PC-3 (cell line): ENCODE results near the gene CD7.

Experiments used
- EZH2 ChIP-seq: fragments of 300-600 bp; sonication (generic); IDR thresholded peaks from one replicate; pipeline ENCODE4 v1.6.1; 2017; ENCODE audit warnings: antibody characterized with exemption, mild to moderate bottlenecking, low read length; ENCODE audit not compliant: unreplicated experiment
- EZH2phosphoT487 ChIP-seq: fragments of 300-600 bp; sonication (generic); IDR thresholded peaks from 2 replicates; pipeline ENCODE4 v1.6.1; 2018; ENCODE audit warnings: mild to moderate bottlenecking, antibody characterized with exemption, low read length, borderline replicate concordance
- TF ChIP-seq, protein P1 (sequence below): fragments of 300-600 bp; sonication (generic); conservative IDR thresholded peaks from 2 replicates; pipeline ENCODE4 v1.5.1; 2017; ENCODE audit warnings: antibody characterized with exemption, low read depth, mild to moderate bottlenecking, low read length

DNA sequence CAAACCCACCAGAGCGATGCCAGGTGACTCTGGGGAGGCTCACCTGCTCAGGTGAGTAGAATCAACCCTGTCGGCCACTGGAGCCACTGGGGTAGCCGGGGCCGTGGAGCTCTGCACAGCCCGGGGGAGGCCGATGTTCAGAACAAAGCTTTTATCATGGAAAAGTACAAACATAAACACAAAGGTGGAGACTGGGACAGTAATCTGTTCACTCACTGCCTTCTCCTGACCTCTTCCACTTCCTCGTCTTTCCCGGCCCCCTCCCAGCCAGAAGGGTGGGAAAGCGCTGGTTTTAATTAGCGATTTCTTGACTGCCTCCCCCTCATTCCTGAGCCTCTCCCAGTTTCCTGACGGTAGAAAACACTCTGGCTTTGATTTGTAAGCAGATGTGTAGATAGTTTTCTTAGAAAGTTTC lies 31.9 kb upstream of the CD7 start:
- TF ChIP-seq, protein P1, sequence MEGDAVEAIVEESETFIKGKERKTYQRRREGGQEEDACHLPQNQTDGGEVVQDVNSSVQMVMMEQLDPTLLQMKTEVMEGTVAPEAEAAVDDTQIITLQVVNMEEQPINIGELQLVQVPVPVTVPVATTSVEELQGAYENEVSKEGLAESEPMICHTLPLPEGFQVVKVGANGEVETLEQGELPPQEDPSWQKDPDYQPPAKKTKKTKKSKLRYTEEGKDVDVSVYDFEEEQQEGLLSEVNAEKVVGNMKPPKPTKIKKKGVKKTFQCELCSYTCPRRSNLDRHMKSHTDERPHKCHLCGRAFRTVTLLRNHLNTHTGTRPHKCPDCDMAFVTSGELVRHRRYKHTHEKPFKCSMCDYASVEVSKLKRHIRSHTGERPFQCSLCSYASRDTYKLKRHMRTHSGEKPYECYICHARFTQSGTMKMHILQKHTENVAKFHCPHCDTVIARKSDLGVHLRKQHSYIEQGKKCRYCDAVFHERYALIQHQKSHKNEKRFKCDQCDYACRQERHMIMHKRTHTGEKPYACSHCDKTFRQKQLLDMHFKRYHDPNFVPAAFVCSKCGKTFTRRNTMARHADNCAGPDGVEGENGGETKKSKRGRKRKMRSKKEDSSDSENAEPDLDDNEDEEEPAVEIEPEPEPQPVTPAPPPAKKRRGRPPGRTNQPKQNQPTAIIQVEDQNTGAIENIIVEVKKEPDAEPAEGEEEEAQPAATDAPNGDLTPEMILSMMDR: no peak
- TF ChIP-seq EZH2 (no peak), EZH2phosphoT487 (no peak)
